ENCODE results near the gene SLC66A2.

The SLC66A2 gene

DNA sequence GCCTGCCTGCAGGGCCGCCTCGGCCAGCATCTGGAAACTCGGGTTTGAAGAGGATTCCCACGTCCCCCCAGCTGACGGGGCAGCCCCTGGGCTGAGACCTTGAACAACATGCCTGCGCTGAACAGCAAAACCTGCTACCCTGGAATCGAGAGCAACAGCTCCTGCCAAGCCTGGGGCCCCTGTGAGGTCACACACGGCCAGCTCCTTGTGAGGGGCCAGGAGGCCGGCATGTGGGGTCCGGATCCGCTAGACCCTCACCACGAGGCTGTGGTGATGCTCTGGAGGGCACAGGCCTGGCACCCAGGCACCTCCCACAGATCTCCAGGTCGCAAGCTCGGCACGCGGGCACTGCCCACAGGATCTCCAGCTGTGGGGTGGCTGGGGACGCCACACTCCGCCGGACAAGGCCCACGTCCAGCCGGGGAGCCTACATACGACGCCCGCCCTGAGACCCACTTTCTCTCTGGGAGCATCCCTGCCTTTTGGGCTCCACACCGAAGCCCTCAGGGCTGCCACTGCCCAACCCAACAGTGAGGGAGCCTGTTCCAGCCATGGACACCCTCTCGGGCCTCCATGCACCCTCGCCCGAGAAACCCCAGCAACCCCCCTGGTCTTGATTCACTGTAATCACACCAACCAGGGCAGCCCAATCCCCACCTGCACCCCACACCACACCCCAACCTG is 34.1 kb downstream of the SLC66A2 start:
- peak; percentile 56 for DNase-seq

DNA sequence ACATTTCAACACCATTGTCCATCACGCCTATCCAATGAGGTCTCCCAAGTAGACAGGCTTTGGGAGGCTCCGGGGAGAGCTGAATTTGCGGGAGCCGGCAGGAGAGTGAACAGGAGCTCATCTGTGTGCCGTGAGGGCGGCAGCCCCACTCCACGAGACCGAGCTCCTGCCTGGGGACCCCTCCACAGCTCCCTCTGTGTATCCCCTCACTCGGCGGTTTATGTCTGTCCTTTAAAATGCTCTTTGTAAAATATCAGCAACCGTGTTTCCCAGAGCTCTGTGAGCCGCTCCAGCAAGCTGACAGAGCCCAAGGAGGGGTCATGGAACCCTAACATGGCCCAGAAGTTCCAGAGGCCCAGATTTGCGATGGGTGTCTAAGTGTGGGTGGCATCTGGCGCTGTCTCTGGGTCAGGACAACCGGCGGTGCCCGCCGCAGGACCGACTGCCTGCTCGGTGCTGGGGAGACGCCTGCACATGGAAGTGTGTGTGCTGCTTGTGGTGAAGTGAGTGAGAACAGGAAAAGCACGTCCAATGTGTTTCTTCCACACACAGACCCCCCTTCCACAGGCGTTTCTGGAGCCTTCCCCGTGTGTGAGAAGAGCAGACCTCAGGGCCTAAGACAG is 34.8 kb downstream of the SLC66A2 start:
- DNase-seq = peak; percentile 53

- DNase-seq = no peak
Measured at GRCh38 chr18:79916128-79916494, 35.3 kb downstream of the SLC66A2 start.

GRCh38 chr18:79915161-79916127 is 36.0 kb downstream of the SLC66A2 start:
- peak; percentile 56 for DNase-seq

- DNase-seq = peak; percentile 60
Measured at GRCh38 chr18:79914614-79915160, 36.8 kb downstream of the SLC66A2 start.

DNA sequence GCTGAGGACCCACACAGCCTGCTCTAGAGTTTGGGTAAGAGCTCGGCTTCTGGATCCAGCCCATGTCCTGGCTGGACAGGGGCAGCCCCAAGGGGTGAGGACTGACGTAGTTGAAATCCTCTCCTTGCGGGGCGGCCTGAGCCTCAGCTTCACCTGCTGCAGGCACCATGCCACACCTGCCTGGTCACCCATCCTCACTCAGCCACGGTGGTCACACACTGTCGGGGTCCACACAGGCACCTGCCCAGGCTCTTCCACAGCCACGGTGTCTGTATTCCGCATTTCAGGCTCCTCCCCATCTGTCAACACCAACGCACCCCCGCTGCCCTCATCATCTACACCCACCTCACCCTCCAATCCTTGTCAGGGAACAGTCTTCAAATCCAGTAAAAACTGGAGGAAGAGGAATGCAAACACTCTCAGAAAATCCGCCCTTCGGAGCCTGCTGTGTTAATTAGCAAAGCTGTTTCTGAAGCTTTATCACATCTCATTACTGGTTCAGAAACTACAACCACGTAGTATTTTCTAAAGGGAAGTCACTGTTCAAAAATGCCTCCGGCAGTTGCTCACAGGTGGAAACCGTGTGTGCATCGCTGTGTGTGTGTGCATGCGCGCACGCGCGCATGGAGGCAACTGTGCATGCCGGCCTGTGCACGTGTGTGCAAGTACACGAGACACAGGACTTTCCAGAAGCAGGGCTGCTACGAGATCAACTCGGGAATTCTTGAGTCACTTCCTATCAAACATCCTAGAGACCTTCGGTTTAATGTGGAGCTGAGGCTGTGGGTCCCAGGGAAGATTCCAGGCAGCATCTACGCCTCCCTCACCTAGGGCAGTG is 38.2 kb downstream of the SLC66A2 start:
- DNase-seq = peak; percentile 59

DNA sequence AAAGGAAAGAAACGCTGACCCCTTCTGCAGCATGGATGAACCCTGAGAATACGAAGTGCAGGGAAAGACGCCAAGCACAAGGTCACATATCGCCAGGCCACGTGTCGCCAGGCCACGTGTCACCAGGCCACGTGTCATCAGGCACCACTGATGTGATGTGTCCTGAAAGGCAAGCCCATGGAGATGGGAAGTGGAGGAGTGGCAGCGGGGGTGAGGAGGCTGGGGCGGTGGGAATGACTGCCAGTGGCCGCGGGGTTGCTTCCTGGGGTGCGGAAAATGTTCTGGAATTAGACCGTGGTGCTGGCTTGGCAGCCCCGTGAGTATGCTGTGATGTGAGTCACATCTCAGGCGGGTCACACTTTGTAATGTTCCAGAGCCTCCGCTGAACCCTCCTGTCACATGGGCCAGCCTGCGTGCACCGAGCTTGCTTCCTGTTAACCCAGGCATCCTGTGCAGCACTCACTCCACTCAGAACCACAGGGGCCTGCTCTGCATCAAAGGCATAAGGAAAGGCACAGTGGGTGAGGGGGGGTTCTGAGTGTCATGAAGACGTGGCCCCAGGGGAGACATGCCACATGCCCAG is 39.0 kb downstream of the SLC66A2 start:
- DNase-seq = peak; percentile 59

DNA sequence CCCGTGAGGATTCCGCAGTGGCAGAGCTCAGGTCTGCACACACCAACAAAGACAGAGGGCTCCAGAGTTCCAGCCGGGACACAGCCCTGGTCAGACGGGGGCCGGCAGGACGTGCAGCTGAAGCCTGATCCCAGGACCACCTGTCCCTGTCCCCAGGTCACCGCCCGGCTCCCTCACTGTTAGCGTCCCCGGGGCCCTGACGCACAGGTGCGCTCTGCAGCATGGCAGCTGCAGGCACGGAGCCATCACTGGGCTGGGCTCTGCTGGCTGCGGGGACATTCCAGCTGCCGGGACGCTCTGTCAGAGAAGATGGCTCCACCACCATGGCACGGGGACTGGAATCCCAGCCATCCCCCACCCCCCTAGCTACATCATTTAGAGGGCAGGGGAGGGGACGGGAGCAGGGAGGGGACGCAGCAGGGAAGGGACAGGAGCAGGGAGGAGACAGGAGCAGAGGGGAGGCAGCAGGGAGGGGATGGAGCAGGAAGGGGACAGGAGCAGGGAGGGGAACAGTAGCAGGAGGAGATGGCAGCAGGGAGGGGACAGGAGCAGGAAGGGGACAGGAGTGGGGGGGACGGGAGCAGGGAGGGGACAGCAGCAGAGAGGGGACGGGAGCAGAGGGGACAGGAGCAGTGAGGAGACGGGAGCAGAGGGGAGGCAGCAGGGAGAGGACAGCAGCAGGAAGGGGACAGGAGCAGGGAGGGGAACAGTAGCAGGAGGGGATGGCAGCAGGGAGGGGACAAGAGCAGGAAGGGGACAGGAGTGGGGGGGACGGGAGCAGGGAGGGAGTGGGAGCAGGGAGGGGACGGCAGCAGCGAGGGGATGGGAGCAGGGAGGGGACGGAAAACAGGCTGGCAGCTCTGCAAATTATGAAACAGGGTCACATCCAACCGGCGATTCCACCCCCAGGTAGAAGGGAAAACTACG is 39.8 kb downstream of the SLC66A2 start:
- DNase-seq = peak; percentile 38

DNA sequence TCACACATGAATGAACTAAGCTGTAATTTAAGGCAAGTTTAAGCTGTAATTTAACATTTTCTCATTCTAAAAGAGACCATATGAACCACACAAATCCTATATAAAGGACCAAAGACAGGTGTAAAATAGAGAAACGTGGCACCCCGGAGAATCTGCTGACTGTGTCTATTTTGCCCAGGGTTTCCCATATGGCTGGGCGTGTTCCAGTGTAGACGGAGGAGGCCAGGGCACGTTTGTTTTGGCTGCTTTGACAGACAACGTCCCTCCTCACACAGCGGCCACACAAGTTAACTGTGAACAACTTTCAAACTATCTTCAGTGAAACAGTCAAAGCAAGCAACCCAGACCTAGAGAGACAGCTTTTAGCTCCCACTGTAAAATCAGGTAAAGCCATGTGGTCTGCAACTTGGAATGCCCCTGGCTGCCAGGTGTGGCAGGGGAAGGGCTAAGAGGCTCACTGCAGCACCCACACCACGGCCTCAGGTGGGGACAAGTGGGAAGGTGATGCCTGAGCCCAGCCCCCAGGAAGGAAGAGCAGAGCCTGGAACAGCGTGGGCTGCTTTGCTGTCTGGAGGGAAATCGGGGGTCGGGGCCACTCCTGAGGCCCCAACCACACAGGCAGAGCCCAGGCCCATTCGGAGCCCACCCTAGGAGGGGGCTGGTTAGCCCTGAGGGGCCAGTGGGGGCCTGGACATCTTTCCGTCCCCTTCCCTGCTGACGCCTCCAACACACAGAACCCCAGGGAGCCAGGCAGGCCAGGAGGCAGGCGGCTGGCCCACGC is 40.7 kb downstream of the SLC66A2 start:
- peak; percentile 13 for DNase-seq

- no peak for DNase-seq
Measured at GRCh38 chr18:79906706-79907105, 44.7 kb downstream of the SLC66A2 start.

GRCh38 chr18:79905993-79906392 is 45.5 kb downstream of the SLC66A2 start:
- DNase-seq = no peak

- DNase-seq = no peak
Measured at GRCh38 chr18:79905389-79905911, 46.0 kb downstream of the SLC66A2 start.

GRCh38 chr18:79904357-79905147 is 46.9 kb downstream of the SLC66A2 start:
- DNase-seq = no peak

GRCh38 chr18:79903787-79904356 is 47.6 kb downstream of the SLC66A2 start:
- DNase-seq = no peak

DNA sequence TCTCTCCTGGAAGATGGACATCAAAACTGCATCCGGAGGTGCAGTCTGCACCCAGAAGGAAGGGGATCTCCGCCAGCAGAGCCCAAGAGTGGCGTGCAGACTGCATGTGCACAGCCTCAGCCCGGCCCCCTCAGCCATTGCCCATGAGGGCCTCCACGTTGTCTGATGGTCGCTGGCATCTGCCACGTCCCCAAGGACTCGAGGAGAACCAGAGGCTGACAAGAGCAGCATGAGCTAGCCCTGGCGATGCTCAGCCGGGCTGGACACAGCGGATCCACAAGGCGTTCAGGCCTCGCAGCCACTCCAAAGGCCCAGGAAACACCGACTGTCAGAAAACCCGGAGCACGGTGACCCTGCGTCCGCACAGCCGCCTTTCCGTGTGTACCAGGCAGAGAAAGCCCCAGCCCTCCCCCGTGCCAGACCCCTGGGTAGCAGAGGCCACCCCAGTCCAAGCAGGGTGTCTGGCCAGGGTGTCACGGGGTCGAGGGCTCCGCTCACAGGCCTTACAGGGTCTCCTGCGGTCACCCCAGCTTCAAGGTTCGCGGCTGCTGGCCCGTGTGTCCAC is 48.3 kb downstream of the SLC66A2 start:
- DNase-seq = peak; percentile 61

- no peak for DNase-seq
Measured at GRCh38 chr18:79902640-79903039, 48.8 kb downstream of the SLC66A2 start.

- DNase-seq = no peak
Measured at GRCh38 chr18:79902075-79902474, 49.4 kb downstream of the SLC66A2 start.

- DNase-seq = no peak
Measured at GRCh38 chr18:79901665-79902064, 49.8 kb downstream of the SLC66A2 start.
